Stimulated activated CD8-positive, alpha-beta memory T cell treated with anti-CD3 and anti-CD28 coated beads, Interleukin-4, amount 100 ng/mL, for 4 hours (primary cell): ENCODE data around the gene INO80C.
"Not testable (repeated sequence)": the region's sequence is repeated elsewhere in the genome, so short reads cannot be mapped to it uniquely, and the experiment has no call there.

Experiments
- DNase-seq, 2 donors: peaks; one replicate each; pipeline ENCODE4 v3.0.0-alpha.2; 2020; ENCODE audit warnings: low read depth in 2 of 2, low spot score in 1 of 2

Gene INO80C

DNA sequence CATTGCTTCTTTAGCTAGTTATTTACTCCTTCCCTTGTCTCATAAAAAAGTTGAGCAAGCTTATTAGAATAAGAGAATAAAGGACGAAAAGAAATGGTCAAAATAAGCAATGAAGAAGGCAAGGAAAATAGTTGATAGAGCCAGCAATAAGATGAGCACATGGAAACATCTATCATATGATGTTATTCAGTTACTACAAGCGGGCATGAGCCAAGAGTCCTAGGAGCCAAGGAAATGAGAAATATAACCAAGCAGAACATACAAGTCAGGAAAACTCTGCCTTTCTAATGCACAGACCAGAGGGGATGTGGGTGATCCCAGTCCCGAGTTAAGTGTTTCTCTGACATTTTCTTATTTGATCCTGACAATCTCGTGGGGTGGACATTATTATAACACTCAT lies 33.9 kb downstream of the INO80C start:
- DNase-seq, result no peak

DNA sequence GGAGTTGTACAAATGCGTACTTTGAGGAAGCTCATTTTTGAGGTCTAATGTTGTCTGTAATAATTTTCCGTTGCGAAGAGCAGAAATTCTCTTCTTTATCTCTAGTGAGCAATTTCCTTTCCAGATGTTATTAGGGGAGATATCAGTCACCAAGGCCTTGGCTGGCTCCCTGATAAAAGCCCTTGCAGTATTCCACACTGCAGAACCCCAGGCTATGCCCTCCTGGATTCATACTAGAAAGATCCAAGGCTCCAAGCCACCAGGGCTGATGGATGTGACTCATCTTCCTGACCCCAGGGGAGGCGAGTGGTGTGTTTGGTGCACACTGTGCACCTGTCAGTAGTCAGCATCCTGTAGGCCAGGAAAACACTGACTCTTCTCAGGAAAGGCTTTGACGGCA lies 34.7 kb downstream of the INO80C start:
- DNase-seq, result no peak

DNA sequence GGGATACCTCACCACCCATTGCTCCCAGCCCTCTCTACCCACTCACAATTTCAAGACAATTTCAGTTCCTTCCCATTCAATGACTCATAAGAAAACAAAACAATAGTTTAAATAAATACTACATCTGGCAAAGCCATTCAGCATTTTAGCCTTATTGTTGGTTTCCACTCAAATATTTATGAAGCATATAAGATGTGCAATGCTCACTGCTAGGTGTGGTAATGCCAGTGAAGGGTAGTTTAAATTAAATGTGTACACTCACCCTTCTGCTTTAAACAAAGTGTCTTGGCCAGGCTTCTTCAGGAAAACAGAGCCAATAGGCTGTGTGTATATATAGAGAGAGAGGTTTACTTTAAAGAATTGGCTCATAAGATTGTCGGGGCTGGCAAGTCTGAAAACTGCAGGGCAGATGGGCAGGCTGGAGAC lies 37.0 kb downstream of the INO80C start:
- no peak for DNase-seq

DNA sequence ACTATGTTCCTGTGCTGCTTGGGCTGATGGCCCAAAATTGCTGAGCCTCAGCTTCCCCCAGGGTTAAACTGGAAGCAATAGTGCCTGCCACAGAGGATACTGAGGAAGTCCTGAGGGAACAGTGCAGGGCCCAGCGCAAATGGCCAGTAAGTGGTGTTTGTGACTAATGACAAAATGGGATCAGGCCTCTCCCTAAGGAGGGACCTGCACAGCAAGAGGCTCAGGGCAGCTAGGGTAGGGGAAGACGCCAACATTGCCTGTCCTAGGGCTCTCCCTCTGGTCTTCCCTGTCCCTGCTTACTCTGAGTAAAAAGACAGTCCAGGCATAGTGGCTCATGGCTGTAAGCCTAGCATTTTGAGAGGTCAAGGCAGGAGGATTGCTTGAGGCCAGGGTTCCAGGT lies 37.8 kb downstream of the INO80C start:
- DNase-seq, result no peak

DNA sequence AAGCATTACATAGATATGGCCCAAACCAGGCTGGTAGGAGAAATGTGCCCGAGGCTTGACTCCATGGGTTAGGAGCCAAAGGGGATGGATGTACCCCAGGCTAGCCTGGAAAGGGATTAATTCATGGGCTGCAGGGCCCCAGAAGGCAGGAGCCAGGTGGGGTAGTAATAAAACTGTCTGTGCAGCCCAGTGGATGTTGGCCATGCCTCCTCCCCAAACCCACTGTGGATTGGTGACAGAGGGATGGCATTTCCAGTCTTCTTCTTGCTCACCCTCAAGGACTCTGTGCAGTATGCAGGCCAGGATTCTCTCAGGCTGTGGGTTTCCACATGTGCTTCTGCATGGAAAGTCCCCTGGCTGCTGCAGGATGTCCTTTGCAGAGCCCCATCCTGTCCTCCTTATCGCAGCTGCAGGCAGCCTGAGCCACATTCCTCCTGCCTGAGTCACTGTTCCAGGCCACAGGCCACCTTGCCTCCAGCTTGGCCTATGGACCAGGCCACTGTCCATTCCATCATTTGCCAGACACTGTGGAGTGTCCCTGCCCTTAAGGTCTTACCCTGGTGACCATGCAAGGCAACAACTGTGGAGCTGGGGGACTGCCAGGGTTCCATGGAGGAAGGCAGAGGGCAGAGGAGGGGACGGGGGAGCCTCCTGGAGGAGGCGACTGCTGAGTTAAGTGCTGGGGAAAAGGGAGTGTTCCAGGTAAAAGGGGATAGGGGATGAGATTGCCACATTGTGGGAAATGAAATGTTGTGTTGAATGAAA lies 38.9 kb downstream of the INO80C start:
- no peak for DNase-seq

DNA sequence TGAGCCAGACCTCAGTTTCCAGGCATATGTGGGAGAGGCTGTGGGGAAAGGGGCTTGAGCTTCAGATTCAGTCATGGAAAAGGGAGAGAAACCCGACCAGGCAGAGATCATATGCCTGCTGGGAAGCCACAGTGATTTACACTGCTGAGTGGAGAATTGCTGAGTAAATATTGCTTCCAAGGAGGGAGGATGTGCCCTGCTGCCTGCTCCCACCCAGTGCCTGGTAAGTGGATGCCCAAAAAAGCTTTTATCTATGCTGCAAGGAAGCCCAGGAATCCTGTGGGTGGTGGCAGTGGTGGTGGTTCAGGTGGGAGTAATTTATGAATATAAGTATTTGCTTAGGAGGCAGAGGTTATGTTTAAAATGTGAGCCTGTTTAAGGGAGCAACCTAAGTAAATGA lies 39.5 kb downstream of the INO80C start:
- no peak for DNase-seq

DNA sequence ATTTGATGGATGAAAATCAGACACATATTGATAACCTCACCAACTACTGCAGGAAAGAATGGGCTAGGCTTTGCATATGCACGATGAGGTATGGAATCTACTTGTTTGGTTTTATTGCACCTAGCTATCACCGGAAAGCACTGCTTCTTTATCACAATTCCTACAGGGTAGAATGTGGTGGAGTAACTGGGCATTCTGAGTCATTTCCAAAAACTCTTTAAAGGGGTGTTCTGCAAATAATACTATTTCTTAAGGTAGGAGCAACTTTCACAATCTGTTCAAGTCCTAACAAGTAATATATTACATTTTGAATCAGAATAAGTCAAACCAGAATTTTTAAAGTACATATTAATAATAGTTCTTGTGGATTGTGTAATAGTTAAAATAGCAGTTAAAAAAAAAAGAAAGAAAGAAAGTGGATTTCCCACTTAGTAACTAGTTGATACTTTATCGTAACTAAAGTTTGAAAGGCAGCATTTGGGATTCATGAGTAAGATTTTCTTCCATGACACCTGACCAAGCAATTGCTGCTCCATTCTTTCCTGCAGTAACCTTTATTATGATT lies 40.5 kb downstream of the INO80C start:
- no peak for DNase-seq

DNA sequence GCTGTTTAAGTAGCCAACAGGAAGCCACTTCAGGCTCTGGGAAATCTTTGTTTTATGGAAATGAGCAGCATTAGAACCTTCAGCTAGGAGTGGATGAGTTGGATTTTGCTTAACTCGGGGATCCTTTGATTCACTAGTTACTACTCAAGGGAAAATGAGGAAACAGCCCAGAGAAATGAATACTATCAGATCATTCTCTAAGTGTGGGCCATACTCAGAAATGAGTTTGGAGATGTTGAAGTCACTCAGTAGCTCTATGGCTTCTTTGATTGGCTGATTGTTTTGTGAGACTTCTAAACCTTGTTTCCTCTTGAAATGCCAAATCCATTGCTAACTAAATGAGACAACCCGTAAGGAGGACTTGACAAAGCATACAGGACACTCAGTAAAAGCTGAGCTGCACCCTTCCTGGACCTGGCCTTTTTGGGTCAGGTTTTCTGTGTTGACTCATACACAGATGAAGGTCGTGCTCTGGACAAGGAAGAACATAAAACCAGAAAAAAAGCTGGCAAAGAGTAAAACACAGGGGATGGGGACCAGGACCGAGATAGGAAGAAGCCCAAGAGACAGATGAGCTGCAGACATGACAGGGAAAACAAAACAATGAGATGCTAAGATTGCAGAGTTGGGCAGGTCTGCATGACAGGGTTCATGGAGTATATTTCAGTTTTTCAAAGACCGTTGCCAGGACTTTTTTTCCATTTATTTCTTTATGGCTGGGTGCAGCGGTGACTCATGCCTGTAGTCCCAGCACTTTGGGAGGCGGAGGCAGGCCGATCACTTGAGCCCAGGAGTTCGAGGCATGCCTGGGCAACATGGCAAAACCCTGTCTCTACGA lies 41.6 kb downstream of the INO80C start:
- DNase-seq, result no peak

DNA sequence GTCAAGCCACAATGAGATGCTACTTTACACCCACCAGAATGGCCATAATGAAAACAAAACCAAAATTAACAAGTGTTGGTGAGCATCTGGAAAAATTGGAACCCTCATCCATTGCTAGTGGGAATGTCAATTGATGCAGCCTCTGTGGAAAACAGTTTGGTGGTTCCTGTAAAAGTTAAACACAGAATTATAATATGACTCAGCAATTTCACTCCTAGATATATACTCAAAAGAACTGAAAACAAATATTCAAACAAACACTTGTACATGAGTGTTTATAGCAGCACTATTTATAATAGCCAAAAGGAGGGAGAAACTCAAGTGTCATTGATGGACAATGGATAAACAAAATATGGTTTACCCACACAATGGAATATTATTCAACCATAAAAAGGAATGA lies 43.0 kb downstream of the INO80C start:
- no peak for DNase-seq

DNA sequence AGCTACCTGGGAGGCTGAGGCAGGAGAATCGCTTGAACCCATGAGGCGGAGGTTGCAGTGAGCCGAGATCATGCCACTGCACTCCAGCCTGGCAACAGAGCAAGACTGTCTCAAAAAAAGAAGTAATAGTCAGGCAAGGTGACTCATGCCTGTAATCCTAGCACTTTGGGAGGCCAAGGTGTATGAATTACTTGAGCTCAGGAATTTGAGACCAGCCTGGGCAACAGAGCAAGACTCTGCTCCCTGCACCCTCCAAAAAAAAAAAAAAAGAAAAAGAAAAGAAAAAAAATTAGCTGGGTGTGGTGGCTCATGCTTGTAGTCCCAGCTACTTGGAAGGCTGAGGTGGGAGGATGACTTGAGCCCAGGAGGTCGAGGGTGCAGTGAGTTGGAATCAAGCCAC lies 44.7 kb downstream of the INO80C start:
- DNase-seq, result not testable (repeated sequence)

DNA sequence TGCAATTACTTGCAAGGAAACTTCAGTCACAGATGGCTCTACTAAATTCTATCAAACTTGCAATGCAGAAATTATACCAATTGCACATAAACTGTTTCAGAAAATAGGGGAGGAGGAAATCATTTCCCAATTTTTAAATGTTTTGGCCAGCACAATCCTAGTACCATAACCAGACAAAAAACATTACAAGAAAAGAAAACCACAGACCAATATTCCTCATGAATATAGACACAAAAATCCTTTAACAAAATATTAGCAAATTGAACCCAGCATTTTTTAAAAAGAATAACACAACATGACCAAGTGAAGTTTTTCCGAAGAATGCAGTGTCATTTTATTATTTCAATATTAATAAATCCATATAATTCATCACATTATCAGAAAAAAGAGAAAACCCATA lies 45.8 kb downstream of the INO80C start:
- no peak for DNase-seq

DNA sequence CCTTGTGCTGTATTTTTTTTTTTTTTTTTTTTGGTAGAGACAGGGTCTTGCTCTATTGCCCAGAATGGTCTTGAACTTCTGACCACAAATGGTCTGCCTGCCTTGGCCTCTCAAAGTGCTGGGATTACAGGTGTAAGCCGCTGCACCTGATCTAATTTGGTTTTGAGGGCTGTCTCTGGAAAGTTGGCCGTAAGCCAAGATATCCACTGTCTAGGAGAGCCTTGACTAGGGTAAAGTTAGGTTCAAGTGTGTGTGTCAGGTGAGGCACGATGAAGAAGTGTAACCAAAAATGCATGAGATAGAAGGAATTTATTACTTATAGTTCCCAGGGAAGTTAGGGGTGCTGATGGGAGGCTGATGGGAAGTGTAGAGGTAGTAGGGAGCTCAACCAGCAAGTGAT lies 46.7 kb downstream of the INO80C start:
- DNase-seq, result no peak

DNA sequence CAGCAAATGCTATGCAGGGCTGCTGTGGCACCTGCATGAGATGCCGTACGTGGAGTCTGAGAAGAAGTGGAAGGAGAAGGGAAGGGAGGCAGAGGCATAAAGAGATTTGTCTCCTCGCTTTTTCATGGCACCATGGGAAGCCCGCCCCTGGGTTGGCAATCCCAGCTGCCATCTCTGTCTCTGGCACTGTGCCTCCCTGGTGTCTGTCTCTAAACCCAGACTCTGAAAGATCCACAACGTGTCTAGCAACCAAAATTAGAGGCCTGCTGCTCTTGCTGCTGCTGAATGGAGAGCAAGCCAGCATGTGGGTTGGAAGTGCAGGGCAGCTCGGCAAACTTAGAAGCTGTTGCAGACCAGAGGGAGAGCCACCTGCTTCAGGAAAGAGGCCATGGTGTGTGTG lies 53.1 kb downstream of the INO80C start:
- DNase-seq, result no peak

DNA sequence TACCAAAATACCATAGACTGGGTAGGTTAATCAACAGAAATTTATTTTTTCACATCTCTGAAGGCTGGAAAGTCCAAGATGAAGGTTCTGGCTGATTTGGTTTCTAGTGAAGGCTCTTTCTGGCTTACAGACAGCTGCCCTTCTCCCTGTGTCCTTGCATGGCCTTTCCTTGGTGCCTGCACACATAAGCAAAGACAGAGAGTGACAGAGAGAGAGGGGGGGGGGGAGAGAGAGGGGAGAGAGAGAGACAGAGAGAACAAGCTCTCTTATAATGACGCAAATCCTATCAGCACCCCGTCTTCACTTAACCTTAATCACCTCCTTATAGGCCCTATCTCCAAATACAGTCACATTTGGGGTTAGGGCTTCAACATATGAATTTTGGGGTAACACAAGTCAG lies 53.9 kb downstream of the INO80C start:
- DNase-seq, result no peak

DNA sequence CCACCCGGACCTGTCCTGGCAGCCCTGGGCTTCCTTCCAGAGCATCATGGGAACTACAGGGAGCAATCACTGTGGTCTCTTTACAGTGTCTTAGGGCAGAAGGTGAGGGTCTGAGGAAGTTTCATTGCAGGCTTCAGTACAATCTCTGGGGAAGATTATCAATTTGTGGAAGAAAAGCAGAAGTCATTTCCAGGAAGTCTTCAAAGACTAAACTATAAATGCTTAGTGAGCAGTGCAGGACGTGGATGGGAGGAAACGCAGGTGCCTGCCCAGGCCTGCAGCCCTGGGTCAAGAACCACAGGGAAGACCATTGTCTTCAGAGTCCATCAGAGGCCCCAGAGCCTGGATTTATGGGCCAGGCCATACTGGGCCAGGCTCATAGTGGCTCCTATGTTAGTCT lies 54.3 kb downstream of the INO80C start:
- DNase-seq, result no peak

DNA sequence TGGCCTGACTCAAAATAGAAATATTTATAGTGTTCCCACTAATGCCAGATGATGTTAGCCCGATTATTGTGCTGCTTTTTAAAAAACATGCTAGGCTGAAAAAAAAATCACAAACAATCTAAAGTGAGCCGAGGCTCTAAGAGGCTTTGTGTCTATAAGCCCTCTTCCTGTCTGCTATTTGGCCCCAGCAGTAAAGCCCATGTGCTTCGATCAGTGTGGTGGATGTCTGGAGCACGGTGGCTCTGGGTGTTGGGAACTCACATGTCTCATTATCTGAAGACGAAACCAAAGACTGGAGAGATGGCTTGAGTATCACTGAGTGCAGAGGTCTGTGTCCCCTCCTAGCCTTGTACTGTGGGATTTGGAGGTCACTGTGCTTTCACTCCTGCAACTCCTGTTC lies 55.1 kb downstream of the INO80C start:
- no peak for DNase-seq

DNA sequence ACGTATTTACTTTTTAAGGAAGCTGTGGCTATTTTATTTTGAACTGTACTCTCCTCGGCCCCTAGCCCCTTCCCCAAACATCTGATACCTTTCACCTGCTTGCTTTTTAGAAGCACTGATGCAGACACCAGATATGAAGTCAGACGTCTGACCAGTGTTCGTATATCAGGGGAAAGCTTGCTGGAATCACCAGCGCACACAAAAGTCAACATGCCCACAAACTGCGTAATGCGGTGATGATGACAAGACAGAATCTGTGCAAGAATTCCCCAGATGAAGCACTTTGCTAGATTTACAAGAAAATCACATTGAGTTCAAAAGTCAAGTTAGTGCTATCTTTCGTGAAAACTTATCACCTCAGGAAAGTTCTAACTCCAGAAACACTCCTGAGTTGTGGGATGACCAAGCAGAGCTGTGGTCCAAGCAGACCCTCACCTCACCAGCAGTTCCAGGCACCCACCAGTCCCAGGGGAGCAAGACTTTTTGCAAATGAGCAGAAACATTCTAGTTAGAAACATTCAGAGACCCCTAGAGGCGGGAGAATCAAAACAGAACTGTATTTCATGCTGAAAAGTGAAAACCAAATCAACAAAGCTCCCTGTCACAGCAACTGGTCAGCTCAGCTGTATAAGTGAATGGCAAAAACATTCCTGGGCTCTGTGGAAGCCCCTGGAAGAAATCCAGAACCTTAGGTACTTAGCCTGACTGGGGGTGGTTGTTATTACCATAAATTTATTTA lies 55.7 kb downstream of the INO80C start:
- DNase-seq, result no peak

DNA sequence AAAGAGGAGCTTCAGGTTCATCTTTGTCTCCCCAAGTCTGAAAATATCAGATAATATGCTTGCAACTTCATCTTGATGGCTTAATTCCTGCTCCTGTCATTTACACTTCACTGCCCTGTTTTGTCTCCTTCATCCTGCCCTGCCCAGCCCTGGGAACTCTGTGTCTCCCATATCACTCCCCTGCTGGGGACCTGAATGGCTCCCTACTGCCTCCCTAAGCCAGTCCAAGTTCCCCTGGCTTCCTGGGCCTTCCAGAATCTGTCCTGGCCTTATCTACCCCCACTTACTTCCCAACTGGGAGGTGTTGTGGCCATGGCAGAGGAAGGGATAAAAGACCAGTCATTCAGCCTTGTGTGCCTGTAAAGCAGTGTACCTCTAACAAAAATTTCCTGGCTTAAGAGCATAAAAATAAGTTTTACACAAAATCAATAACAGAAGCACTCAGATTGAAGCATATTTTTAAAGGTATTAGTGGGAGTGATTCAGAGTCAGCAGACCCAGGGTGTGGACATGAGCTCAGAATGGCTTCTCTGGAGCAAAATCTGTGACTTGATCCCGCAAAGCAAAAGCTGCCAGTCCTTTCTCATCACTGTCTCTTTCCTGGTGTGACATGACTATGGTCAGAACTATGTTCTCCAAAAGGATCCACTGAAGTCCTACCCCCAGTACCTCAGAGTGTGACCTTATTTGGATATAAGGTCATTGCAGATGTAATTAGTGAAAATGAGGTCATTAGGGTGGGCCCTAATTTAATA lies 59.1 kb downstream of the INO80C start:
- DNase-seq, result no peak

DNA sequence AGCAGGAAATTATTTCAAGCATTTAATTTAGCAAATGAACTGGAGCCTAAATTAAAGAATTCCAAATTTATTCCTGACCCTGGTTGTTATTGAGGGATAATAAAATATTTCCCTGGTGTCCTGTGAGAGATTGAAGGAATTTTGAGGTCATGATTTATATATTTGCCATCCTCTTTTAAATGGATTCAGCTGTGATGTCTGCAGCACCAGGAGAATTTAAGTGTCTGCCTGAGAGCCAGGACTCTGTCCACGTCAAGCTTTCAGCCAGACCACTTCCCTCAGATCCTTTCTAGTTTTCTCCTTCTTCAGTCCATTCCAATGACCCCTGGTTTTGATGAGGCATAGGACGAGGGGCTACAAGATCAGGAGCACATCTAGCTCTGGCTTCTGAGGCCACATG lies 59.9 kb downstream of the INO80C start:
- no peak for DNase-seq

DNA sequence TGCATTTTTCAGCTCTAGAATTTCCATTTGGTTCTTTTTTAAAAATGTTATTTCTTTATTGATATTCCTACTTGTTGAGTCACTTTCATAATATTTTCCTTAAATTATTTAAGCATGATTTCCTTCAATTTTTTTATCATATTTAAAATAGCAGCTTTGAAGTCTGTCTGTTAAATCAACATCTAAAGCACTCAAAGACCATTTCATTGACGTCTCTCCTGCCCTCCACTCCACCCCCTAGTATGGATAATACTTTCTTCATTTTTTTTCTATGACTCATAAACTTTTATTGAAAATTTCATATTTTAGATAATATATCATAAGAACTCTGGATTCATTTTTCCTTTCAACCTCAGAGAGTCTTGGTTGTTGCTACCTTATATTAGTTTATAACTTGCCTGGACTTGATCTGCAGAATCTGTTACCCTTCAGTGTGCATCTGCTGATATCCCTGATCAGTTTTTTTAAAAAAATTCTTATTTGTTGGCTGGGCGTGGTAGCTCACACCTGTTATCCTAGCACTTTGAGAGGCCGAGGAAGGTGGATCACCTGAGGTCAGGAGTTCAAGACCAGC lies 61.6 kb downstream of the INO80C start:
- DNase-seq, result no peak

DNA sequence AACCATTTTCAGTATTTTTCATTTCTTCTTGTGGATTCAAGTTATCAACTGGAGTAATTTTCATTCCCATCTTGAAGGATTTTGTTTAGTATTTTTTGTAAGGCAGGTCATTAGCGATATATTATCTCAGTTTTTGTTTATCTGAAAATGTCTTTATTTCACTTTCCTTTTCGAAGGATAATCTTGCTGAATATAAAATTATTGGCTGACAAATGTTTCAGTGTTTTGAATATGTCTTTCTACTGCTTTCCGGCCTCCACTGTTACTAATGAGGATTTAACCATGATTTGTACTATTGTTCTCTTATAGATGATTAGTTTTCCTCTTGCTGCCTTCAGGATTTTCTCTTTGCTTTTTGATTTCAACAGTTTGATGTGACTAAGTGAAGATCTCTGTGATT lies 62.4 kb downstream of the INO80C start:
- DNase-seq, result no peak
